NCI-H345 treated with DMSO at 0.1 percent for 48 hours (cell line): ENCODE results near the gene RND2.
"Not testable (repeated sequence)": the region's sequence is repeated elsewhere in the genome, so short reads cannot be mapped to it uniquely, and the experiment has no call there.

Source experiments
- DNase-seq: peaks from one replicate; lab custom pipeline; 2025; ENCODE audit not compliant: unreplicated experiment; lab: John Stamatoyannopoulos, UW

Gene RND2

DNA sequence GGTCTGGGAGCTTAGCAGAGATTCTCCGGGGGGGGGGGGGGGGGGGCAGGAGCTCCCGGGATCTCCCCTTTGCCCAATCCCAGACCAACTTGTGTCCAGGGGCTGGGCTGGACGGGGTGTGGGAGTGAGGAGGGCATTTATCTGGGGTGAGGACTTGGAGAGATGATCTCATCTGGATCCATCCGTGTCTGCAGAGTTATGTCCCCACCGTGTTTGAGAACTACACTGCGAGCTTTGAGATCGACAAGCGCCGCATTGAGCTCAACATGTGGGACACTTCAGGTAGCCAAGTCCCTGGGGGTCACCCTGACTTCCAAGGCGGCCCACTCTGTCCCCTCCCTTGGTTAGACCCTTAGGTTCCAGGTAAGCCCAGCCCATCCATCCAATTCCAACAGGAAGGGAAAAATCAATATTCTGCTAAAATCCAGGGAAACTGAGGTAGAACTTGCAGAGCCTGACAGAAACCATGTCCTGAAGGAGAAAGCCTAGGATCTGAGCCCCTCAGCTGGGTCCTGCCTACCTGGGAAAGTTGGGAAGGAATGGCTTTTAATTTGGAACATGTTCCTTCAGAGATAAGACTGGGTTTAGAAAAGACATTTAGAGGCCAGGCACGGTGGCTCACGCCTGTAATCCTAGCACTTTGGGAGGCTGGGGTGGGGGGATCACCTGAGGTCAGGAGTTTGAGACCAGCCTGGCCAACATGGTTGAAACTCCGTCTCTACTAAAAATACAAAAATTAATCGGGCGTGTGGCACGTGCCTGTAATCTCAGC, 921 bp downstream of the RND2 start:
- DNase-seq = no peak

DNA sequence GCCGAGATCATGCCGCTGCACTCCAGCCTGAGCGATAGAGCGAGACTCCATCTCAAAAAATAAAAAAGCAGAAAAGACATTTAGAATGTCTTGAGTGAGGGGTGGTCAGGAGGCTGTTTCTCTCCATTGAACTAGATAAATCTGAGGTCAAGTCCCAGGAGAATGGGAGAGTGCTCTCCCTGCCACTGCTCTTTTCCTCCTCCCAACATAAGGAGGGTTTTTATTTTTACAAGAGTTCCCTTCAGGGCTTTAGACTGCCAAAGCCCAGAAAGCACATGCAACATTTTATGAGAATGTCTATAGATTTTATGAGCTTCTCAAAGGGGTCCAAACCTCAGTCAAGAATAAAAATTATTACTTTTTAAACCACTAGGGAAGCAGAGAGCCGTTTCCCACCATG, 1.6 kb downstream of the RND2 start:
- DNase-seq = no peak

DNA sequence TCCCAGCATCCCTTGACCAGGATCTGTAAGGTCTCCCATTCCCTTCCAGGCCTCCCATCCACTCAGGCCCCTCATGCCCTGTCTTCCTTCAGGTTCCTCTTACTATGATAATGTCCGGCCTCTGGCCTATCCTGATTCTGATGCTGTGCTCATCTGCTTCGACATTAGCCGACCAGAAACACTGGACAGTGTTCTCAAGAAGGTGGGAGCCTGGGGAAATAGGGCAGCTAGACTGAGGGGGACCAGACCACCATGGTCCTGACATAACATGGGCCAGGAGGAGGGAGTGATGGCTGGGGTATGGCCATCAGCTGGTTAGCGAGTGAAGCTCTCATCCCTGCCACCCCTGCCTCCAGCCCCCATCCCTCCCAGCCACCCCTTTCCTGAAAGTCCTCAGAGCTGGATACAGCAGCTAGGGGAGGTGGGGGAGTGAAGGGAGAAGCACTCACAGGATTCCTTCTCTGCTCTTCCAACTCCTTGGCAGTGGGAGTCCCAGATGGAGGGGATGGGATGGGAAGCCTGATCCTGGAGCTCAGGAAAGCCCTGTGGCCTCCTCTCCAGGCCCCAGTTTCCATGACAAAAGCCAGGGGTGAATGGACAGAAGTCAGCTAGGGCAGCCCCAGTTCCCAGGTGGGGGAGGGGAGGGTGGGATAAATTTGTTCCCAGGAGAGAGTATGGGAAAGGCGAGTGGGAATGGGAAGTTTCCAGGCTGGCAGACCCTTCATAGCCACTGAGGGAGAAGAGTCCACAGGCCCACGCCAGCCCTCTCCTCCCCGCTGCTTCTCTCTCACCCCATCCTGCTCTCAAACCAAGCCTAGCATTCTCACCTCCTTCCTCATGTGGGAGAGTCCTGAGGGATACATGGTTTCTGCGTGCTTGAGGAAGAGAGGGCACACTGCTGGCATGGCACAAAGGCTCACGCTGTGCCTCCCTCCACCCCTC, 2.3 kb downstream of the RND2 start:
- DNase-seq = no peak

DNA sequence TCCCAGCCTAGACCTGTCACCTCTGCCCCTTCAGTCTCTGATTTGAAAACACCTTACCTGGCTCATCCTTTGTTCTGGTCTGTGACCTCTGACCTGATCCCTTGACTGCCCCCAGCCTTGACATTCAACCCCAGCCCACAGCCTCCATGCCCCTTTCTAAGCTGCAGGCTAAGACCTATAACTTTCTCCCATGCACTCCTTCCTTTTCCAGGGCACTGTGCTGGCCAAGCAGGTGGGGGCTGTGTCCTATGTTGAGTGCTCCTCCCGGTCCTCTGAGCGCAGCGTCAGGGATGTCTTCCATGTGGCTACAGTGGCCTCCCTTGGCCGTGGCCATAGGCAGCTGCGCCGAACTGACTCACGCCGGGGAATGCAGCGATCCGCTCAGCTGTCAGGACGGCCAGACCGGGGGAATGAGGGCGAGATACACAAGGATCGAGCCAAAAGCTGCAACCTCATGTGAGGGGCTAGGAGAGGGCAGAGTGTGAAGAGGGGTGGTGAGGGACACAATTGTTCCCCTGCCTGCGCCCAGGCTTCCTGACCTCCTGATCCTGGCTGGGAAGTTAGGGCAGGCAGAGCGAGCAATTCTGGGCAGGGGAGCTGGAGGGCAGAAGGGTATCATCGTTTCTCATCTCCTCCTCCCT, 3.3 kb downstream of the RND2 start:
- DNase-seq = no peak

DNA sequence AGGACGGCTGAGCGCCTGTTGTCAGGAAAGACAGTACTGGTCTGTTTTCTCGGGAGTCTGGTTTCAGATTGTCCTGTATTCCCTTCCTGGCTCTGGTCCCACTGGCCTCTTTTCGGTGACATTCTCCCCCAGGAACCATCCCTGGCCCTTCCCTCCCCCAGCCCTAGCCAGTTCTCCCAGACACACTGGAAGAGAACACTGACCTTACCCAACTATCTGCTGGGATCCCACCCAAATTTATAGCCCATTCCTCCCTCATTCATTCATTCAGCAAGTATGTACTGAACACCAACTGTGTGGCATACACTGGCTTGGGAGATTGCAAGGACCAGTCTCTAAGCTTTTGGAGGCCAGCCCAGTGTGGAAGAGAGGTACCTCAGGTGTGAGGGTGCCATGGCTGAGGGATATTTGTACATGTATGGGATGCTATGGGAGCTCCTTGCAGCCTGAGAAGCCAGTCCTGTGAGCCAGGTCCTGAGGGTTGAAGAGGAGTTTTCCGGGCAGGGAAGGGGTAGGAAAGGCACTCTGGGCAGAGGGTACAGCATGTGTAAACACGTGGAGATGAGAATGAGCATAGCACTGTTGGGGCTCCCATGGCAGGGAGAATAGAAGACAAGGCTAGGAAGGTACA, 5.2 kb downstream of the RND2 start:
- no peak for DNase-seq

DNA sequence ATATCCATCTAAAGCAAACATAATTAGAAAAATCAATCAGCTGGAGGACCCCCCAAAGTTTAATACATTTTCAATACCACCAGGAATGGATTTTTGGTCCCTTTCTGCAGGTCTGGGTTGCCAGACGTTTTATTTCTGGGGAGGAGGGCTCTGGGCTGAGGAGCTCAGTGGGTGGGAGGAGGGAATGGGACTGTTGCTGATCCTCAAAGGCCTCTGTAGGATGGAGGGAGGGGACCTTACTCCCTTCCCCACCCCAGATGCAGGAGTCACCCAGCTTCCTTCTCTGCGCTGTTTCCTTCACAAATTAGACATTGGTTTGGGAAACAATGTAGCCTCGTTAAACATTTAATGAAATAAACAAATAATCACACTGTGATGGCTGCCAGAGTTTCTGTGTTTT, 6.6 kb downstream of the RND2 start:
- DNase-seq = no peak

DNA sequence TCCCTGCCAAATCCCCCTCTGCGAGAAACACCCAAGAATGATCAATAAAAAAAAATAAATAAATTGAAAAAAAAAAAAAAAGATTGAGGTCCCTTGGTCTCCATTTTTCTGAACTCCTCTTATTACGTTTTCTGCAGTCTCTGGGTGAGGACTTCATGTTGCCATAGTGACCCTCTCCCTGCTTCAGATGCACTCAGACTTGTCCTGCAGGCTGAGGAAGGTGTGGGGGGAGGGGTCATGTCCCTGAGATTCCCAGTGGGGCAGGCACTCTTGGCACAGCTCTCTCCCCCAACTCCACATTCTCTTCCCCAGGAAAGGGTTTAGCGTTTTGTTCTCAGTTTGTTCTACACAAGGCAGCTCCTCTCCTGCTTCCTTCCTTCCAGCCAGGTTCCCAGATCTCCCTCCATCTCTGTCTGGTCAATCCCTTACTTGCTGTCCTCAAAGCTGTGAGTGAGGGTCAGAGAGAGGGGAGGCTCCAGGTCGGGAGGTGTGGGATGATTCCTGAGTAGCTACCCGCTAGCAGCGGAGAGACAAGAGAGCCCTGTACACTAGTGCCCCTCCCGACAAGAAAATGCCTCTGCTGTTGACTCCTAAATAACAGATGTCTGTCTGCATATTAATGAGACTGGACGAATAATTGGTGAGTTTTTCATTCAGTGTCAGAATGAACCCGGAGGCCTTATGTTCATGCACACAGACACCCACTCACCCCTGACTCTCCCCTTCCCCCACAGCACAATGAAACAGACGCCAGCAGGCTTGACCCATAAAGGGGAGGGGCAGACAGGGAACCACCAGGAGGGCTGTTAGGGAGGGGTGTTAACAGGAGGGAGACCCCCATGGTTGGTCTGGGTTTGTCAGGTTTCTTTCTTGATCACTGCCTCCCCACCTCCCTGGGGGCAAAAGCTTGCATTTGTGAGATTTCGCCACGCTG, 9.2 kb downstream of the RND2 start:
- DNase-seq = no peak

DNA sequence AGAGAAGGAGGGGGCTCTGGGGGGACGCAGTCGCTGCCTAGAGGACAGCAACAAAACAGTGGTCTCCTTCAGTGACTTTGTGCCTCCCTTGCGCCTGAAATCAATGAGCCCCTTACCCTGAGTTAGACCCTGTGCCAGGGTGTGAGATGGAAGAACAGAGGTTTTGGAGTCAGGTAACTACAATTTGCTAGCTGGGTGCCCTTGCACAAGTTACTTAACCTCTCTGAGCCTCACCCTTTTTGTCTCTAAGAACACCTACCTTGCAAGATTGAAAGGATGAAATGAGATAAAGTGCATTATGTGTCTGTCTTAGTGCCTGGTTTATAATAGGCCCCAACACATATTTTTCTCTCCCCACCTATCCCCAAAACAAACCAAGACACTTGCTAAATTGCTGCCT, 9.9 kb downstream of the RND2 start:
- no peak for DNase-seq

DNA sequence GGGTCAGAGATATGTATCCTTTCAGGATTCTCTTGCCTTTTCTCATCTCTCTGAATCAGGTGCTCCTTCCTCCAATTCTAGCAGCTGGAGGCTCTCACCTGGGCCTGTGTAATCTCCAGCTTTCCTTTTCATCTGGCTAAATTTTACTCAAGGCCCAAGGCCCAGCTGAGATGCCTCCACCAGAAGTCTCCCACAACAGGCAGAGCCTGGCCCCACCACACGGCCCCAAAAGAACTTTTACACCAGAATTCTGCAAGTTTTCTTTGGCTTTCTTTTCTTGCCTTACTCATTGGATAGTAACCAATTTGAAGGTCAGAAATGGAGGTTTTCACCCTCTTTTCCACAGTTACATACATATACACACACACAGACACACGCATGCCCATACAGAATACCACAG, 14.6 kb downstream of the RND2 start:
- DNase-seq = no peak

DNA sequence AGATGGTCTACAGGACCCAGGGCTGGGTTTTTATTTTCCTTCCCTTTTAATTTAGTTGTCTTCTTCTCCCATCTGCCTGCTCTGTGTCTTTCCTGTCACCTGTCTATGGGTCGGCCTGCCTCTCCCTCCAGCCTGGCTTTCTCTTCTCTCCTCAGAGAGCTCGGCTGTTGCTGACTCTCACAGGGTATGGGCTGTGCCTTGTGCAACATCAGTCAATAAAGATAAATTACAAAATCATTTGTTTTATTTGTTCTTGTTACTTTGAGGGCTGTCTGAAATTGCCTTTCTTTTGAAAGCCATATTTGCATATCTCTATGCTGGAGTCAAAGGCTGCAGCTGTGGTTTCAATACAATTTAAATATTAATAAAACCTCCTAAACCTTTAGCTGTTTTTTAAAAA, 15.6 kb downstream of the RND2 start:
- no peak for DNase-seq

DNA sequence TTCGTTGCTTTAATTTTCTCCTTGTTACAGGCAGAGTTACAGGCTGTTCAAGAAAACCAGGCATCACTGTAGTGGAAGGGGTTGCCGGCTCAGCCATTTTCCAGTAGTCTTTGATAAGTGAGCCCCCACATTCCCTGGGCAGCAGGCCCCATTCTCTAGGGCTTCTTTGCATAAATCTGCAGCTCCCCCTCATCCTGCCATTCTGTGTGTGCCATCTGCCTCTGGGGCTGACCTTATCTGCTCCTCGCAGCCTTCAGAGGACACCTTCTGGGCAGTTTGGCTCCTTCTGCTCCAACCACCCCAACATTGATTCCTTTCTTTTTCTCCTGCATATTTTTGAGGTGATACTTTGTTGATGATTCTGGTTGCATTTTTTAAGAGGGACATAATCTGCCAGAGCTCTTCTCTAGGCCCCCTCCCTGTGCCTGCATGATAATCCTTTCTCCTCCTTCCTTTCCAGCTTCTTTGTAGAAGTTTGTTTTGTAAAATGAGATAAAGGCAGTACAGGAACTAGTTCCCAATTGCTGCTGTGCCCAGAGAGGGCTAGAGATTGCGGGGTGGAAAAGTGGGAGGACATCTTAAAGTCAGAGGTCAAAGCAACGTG, 17.1 kb downstream of the RND2 start:
- no peak for DNase-seq

DNA sequence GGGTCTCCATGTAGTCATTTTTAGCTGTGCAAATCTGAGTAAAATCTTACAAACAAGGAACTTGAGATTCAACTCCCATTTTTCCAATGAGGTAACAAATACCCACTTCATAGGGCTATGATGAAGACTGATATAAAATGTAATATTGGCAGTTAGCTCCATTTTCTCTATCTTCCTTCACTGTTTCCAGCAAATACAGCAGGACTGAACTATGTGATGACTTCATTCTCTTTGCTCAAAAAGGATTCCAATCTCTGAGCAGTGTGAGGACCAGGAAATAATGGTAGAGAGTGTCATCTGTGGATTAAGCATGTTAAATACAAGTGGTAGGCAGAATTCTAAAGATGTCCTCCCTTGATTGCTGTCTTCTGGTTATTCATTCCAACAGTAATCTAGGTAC, 18.3 kb downstream of the RND2 start:
- no peak for DNase-seq

DNA sequence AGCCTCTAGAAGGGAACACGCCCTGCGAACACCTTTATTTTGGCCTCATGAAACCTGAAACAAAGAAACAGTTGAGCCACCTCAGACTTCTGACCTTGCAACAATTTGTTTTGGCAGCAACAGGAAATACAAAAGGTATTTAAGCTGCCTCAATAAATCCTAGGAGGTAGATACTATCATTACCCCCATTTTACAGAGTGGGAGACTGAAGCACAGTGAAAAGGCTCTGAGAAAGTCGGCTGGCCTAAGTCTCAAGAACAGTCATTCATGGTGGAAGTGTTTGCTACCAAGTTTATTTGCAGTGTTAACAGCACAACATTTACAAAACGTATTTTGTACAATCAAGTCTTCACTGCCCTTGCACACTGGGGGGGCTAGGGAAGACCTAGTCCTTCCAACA, 19.0 kb downstream of the RND2 start:
- no peak for DNase-seq

DNA sequence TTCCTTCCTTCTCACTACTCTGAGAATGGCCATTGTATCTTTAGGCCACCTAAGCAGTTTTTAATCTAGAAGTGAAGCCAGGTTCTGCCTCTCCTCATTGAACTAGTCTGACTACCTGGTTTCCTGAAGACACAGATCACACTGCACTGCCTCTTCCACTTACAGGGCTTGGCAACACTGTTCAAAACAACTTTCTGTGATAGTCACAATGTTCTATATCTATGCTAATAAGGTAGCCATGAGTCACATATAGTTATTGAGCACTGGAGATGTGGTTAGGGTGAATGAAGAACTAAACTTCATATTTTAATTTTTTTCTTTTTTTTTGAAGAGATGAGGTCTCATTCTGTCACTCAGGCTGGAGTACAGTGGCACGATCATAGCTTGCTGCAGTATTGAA, 26.9 kb downstream of the RND2 start:
- DNase-seq = no peak

DNA sequence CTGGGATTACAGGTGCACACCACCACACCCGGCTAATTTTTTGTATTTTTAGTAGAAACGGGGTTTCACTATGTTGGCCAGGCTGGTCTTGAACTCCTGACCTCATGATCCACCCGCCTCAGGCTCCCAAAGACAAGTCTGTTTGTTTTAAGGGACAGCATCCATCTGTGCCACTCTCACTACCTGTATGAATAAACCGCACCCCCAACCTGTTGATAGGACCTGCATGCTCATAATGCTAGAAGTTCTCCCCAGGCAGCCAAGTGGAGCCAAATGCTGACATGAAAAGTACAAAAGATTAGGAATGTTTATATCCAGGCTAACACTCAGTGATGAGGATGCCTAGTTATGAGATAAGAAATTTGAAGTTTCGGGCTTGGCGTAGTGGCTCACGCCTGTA, 28.0 kb downstream of the RND2 start:
- DNase-seq = not testable (repeated sequence)

DNA sequence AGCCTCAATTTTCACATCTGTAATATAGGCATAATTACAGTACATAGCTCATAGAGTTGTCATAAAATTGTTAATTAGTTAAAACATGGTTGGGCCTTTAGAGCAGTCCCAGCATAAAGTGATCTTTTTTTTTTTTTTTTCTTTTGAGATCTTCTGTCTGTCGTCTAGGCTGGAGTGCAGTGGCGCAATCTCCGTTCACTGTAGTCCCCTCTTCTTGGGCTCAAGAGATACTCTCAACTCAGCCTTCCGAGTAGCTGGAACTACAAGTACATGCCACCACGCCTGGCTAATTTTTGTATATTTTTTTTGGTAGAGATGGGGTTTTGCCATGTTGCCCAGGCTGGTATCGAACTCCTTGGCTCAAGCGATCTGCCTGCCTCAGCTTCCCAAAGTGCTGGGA, 31.0 kb downstream of the RND2 start:
- no peak for DNase-seq

DNA sequence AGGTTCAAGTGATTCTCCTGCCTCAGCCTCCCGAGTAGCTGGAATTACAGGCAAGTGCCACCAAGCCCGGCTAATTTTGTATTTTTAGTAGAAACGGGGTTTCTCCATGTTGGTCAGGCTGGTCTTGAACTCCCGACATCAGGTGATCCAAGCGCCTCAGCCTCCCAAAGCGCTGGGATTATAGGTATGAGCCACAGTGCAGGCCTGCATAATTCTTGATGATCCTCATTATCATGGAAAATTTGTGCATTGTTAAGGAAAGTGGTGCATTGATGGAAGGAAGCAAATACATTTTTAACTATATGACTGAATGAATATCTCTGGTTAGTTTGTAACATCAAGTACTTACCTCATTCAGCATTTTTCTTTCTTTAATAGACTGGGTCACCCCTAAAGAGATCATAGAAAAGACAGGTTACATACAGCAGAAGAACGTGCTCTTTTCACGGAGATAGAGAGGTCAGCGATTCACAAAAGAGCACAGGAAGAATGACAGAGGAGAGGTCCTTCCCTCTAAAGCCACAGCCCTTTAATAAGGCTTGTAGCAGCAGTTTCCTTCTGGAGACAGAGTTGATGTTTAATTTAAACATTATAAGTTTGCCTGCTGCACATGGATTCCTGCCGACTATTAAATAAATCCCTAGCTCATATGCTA, 38.1 kb downstream of the RND2 start:
- DNase-seq = no peak

DNA sequence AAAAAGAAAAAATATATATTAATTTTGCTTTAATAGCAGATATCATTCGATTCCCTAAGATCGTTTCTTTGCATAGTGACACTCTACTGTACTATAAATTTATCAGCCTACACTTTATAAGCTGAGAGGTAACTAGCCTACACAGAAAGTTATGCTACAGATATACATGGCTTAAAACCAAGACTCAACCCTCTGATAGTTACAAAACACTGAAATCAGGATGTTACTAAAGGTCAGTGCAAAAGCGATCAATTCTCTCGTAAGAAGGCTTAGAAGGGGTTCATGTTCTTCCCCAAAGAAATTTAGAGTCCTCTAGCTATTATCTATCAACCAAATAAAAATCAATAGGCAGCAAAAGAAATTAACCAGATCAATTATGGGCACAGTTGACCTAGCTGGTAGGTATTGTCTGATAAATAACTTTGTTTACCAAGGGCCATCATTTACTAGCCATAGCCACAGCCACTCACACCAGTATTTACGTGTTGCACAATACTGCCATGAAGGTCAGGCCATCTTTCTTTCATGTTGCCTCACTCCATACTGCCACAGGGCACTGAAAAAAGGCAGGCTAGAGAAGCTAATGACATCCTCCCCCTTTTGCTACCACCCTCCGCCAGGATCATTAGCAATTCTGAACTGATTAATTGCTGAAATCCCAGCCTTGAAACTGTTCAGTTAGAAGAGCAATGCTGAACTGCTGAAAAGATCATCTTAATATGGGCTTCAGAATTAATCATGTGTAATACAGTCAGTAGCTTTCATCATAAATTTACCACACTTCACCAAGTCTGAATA, 43.7 kb downstream of the RND2 start:
- no peak for DNase-seq
